B cell (primary cell): ENCODE results near the gene SLC41A3.

Experiments used
- CTCF ChIP-seq: fragments of 200-600 bp; IDR thresholded peaks from one replicate; pipeline ENCODE4 v1.8.0; 2022; ENCODE audit warnings: antibody characterized with exemption, mild to moderate bottlenecking
- EZH2 ChIP-seq: IDR thresholded peaks from 2 replicates; pipeline ENCODE4 v1.6.1; 2012; ENCODE audit warnings: borderline replicate concordance, low read depth, mild to moderate bottlenecking, moderate library complexity, low read length; ENCODE audit not compliant: insufficient read depth, poor library complexity, severe bottlenecking

- TF ChIP-seq CTCF (no peak), EZH2 (no peak)
Observed at GRCh38 chr3:126053513-126053912, 30.4 kb downstream of the SLC41A3 start.
